Measurements from ENCODE around the gene UFSP2.

DNA sequence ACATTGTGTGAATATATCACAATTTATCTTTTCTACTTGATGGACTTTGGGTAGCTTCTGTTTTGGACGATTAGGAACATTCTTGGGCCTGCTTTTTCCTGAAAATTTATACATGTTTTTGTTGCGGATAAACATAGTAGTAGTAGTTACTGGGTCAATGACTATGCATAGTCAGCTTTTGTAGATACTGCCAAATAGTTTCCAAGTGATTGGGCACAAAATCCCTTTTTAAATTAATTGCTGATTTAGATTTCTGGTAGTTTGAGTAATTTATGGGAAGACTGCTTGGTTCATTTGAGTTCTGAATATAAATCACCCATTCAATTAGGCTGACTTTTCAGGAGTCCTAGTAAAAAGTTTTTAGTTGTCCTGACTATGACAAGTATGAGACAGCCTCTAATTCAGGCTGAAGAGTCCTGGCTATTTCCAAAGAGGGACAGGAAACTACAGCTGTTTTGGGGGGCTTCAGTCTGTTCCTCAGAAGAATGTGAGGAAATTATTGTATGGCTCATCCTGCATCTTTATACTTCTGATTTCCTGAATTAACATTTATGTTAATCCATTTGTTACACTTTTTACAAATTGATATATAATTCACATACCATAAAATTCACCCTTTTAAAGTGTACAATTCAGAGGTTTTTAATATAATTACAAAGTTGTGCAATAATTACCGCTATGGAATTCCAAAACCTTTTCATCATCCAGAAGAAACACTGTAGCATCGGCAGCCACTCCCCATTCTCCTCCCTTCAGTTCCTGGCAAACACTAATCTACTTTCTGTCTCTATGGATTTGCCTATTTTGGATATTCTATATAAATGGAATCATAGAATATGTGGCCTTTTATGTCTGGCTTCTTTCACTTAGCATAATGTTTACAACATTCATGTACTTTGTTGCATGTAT is 44.2 kb downstream of the UFSP2 start:
- TF ChIP-seq CTCF (IDR thresholded peaks at IDR 0.05 in 4 of 5, conservative IDR thresholded peaks at IDR 0.05 in 1 of 5) (no peak), POLR2A (IDR thresholded peaks at IDR 0.05) (no peak)

Data from gastrocnemius medialis (tissue), 4 donors.